ENCODE measurements around the gene TNF. TPM values are rescaled to one million over a fixed set of nuclear protein-coding genes. Genes with fewer than 3 reads are reported as not detected.

The TNF gene
- total RNA-seq, 1 experiment from 2014 or later, result 0.17 TPM

GRCh38 chr6:31609519-31610406 is 34.4 kb downstream of the TNF start:
- ChIA-PET CTCF (interaction anchor here (1.9 kb wide), 1 partner anchor 11 kb away, joined by 4 read pairs; no protein-coding TSS in a partner anchor), POLR2A (ENCODE audit: low non-redundant PET) (interaction anchor here (0.6 kb wide), 1 partner anchor 1001 kb away, joined by 7 read pairs; no protein-coding TSS in a partner anchor)
- intact Hi-C loops (cut with micrococcal nuclease; ENCODE audit: unreplicated experiment), result no loop called here
- no peak overlapping the region for H3K27ac ChIP-seq (ENCODE audit: low read depth, low read length, poor library complexity, severe bottlenecking)
- no peak overlapping the region for H3K4me3 ChIP-seq (ENCODE audit: low read depth, low read length, poor library complexity, severe bottlenecking)
- no peaks in the 10 kb centered on the region for H3K27me3 ChIP-seq (replicated peaks; ENCODE audit: insufficient read depth, low read depth, low read length, poor library complexity)
- no peaks in the 10 kb centered on the region for H3K9me3 ChIP-seq (ENCODE audit: low read depth, low read length, poor library complexity, severe bottlenecking)
- DNase-seq (ENCODE audit: low spot score), result no peak
- BruUV-seq (replicated peaks), result no TSS peak
- no peaks in the 10 kb centered on the region for H3K36me3 ChIP-seq (ENCODE audit: insufficient read depth, low read length, poor library complexity, severe bottlenecking)
- no peak for TF ChIP-seq EZH2 (IDR thresholded peaks at IDR 0.05; ENCODE audit: borderline replicate concordance, low read depth, low read length, poor library complexity, severe bottlenecking)
- H3K4me1 ChIP-seq (ENCODE audit: insufficient read depth, low read length, poor library complexity, severe bottlenecking), result peaks cover 2% of the 10 kb centered on the region

GRCh38 chr6:31610968-31611367 is 35.6 kb downstream of the TNF start:
- TF ChIP-seq CTCF (conservative IDR thresholded peaks at IDR 0.05; ENCODE audit: low read depth, low read length), result no peak
- TF ChIP-seq EZH2 (IDR thresholded peaks at IDR 0.05; ENCODE audit: borderline replicate concordance, low read depth, low read length, poor library complexity, severe bottlenecking), result no peak
- CTCF ChIA-PET, result interaction anchor here (0.7 kb wide), 1 partner anchor 77 kb away, joined by 4 read pairs; no protein-coding TSS in a partner anchor
- DNase-seq (ENCODE audit: low spot score), result no peak
- intact Hi-C loops (cut with micrococcal nuclease; ENCODE audit: unreplicated experiment), result no loop called here
- BruUV-seq (replicated peaks), result no TSS peak
- Histone ChIP-seq H3K9me3 (ENCODE audit: low read depth, low read length, poor library complexity, severe bottlenecking) (no peaks in the 10 kb centered on the region), H3K27me3 (replicated peaks; ENCODE audit: insufficient read depth, low read depth, low read length, poor library complexity) (no peaks in the 10 kb centered on the region), H3K27ac (ENCODE audit: low read depth, low read length, poor library complexity, severe bottlenecking) (no peak overlapping the region), H3K4me1 (ENCODE audit: insufficient read depth, low read length, poor library complexity, severe bottlenecking) (peaks cover 11% of the 10 kb centered on the region), H3K36me3 (ENCODE audit: insufficient read depth, low read length, poor library complexity, severe bottlenecking) (no peaks in the 10 kb centered on the region), H3K4me3 (ENCODE audit: low read depth, low read length, poor library complexity, severe bottlenecking) (no peak overlapping the region)
- POLR2A ChIA-PET (ENCODE audit: low non-redundant PET), result no interaction called here

GRCh38 chr6:31614075-31614619 is 38.8 kb downstream of the TNF start:
- no TSS peak for BruUV-seq (replicated peaks)
- intact Hi-C loops (cut with micrococcal nuclease; ENCODE audit: unreplicated experiment), result no loop called here
- Histone ChIP-seq H3K4me3 (ENCODE audit: low read depth, low read length, poor library complexity, severe bottlenecking) (no peak overlapping the region), H3K27ac (ENCODE audit: low read depth, low read length, poor library complexity, severe bottlenecking) (peak overlapping the region; percentile 14), H3K36me3 (ENCODE audit: insufficient read depth, low read length, poor library complexity, severe bottlenecking) (no peaks in the 10 kb centered on the region), H3K27me3 (replicated peaks; ENCODE audit: insufficient read depth, low read depth, low read length, poor library complexity) (no peaks in the 10 kb centered on the region), H3K9me3 (ENCODE audit: low read depth, low read length, poor library complexity, severe bottlenecking) (no peaks in the 10 kb centered on the region), H3K4me1 (ENCODE audit: insufficient read depth, low read length, poor library complexity, severe bottlenecking) (peaks cover 11% of the 10 kb centered on the region)
- TF ChIP-seq EZH2 (IDR thresholded peaks at IDR 0.05; ENCODE audit: borderline replicate concordance, low read depth, low read length, poor library complexity, severe bottlenecking) (no peak), CTCF (conservative IDR thresholded peaks at IDR 0.05; ENCODE audit: low read depth, low read length) (no peak)
- CTCF ChIA-PET, result no interaction called here
- POLR2A ChIA-PET (ENCODE audit: low non-redundant PET), result no interaction called here
- DNase-seq (ENCODE audit: low spot score), result no peak

Measured in A673 (cell line).